Measurements from ENCODE around the gene MBD5.

DNA sequence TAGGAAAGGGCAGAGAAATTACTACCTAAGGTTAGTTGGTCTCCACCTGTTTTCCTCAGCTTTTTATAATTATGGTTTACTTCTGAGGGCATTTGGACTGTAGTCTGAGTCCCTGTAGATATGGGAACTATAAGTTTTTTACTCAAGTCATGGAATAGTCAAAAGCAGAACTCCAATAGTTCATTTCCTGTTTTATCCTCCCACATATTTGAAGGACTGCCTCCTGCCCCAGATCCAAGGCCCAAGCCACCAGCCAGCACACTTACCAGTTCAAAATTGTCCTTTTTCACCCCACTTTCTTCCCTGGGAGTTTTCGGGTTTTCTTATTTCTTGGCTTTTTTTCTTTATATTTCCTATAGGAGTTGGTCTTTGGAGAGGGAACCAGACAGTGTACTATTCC lies 164.1 kb downstream of the MBD5 start:
- TF ChIP-seq TAF1 (IDR thresholded peaks at IDR 0.05; ENCODE audit: low read depth) (no peak), EP300 (IDR thresholded peaks at IDR 0.05; ENCODE audit: borderline replicate concordance) (no peak), RAD21 (IDR thresholded peaks at IDR 0.05; ENCODE audit: low read depth) (no peak)
